PFSK-1 (cell line): Measurements from ENCODE around the gene C4orf36.

Experiments used
- FOXP2 ChIP-seq: optimal IDR thresholded peaks from 2 replicates; pipeline ENCODE3; 2011; ENCODE audit warnings: borderline replicate concordance, control low read depth, inconsistent platforms; ENCODE audit not compliant: insufficient read depth; ENCODE audit errors: extremely low read length, extremely low read depth
- POLR2AphosphoS5 ChIP-seq: IDR thresholded peaks from 2 replicates; pipeline ENCODE4 v1.6.1; 2012; ENCODE audit warnings: low read depth, mild to moderate bottlenecking, control low read depth, low read length, moderate library complexity
- SIN3A ChIP-seq: IDR thresholded peaks from 2 replicates; pipeline ENCODE4 v1.6.1; 2012; ENCODE audit warnings: mild to moderate bottlenecking, low read length, moderate library complexity, borderline replicate concordance; ENCODE audit not compliant: insufficient read depth
- TAF1 ChIP-seq: IDR thresholded peaks from 2 replicates; pipeline ENCODE4 v1.6.1; 2012; ENCODE audit warnings: low read length, control low read depth, borderline replicate concordance; ENCODE audit not compliant: insufficient read depth
- TF ChIP-seq, protein P1 (sequence below), 2 experiments: IDR thresholded peaks; 2 replicates each; pipeline versions ENCODE4 v1.6.1 to v1.8.0; 2011 to 2012; ENCODE audit warnings: low read depth in 2 of 2, low read length in 2 of 2, control low read depth in 1 of 2, inconsistent platforms in 1 of 2, mild to moderate bottlenecking in 1 of 2, moderate library complexity in 1 of 2; ENCODE audit not compliant: insufficient read depth in 1 of 2

C4orf36 gene

GRCh38 chr4:86856896-86857295 is 35.3 kb downstream of the C4orf36 start:
- TF ChIP-seq SIN3A, result no peak
- TF ChIP-seq TAF1, result no peak
- TF ChIP-seq FOXP2, result no peak
- TF ChIP-seq POLR2AphosphoS5, result no peak
- TF ChIP-seq, protein P1, sequence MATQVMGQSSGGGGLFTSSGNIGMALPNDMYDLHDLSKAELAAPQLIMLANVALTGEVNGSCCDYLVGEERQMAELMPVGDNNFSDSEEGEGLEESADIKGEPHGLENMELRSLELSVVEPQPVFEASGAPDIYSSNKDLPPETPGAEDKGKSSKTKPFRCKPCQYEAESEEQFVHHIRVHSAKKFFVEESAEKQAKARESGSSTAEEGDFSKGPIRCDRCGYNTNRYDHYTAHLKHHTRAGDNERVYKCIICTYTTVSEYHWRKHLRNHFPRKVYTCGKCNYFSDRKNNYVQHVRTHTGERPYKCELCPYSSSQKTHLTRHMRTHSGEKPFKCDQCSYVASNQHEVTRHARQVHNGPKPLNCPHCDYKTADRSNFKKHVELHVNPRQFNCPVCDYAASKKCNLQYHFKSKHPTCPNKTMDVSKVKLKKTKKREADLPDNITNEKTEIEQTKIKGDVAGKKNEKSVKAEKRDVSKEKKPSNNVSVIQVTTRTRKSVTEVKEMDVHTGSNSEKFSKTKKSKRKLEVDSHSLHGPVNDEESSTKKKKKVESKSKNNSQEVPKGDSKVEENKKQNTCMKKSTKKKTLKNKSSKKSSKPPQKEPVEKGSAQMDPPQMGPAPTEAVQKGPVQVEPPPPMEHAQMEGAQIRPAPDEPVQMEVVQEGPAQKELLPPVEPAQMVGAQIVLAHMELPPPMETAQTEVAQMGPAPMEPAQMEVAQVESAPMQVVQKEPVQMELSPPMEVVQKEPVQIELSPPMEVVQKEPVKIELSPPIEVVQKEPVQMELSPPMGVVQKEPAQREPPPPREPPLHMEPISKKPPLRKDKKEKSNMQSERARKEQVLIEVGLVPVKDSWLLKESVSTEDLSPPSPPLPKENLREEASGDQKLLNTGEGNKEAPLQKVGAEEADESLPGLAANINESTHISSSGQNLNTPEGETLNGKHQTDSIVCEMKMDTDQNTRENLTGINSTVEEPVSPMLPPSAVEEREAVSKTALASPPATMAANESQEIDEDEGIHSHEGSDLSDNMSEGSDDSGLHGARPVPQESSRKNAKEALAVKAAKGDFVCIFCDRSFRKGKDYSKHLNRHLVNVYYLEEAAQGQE (IDR thresholded peaks at IDR 0.05; ENCODE audit: insufficient read depth in 1 of 2, low read depth in 2 of 2, low read length in 2 of 2), result no peak

GRCh38 chr4:86855572-86855971 is 36.6 kb downstream of the C4orf36 start:
- TF ChIP-seq SIN3A, result no peak
- no peak for TF ChIP-seq POLR2AphosphoS5
- no peak for TF ChIP-seq FOXP2
- no peak for TF ChIP-seq TAF1
- TF ChIP-seq, protein P1 (IDR thresholded peaks at IDR 0.05; ENCODE audit: insufficient read depth in 1 of 2, low read depth in 2 of 2, low read length in 2 of 2), result no peak

DNA sequence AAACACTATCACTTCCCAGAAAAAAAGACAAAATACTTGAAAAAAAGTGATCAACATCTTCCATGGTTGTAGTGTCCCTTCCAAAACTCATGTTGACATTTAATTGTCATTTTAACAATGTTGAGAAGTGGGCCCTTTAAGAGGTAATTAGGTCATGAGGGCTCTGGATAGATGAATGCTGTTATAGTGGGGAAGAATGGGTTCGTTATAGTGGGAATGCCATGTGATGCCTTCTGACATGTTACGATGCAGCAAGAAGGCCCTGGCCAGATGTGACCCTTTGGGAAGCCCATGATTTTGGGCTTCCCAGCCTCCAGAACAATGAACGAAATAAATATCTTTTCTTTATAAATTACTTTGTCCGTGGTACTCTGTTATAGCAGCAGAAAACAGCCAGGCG is 39.0 kb downstream of the C4orf36 start:
- TF ChIP-seq TAF1 (no peak), POLR2AphosphoS5 (no peak)

- TF ChIP-seq FOXP2 (no peak), TAF1 (no peak), POLR2AphosphoS5 (no peak), SIN3A (no peak)
- TF ChIP-seq, protein P1 (IDR thresholded peaks at IDR 0.05; ENCODE audit: insufficient read depth in 1 of 2, low read depth in 2 of 2, low read length in 2 of 2), result no peak
Measured at GRCh38 chr4:86848732-86849619, 43.2 kb downstream of the C4orf36 start, which contains the start of gene SLC10A6. Gene SLC10A6 (minus strand): TSS chr4:86849384. CDS start chr4:86849115, 269 bp downstream.

DNA sequence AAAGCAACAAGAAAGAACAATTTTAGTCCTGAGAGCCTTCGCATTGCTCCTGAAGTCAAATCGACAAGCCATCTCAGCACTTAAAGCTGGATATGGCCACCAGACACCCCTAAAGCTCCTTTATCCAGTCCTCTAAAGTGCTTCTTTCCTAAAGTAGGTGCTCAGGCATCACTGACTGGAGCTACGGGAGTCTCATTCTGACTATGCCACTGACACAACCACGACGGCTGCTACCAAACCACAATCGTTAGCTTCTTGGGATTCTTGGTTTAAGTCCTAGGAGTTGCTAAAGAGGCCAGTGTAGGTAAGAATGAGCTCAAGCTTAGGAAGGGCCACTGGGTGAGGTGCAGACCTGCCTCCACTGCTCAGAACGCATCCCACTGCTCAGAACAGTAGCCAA is 44.1 kb downstream of the C4orf36 start:
- TF ChIP-seq SIN3A (no peak), POLR2AphosphoS5 (no peak)

- TF ChIP-seq FOXP2 (no peak), TAF1 (no peak), SIN3A (no peak), POLR2AphosphoS5 (no peak)
- TF ChIP-seq, protein P1 (IDR thresholded peaks at IDR 0.05; ENCODE audit: insufficient read depth in 1 of 2, low read depth in 2 of 2, low read length in 2 of 2), result no peak
Measured at GRCh38 chr4:86847571-86847970, 44.7 kb downstream of the C4orf36 start.
